Measurements from ENCODE around the gene SPOCD1. TPM values are rescaled to one million over a fixed set of nuclear protein-coding genes. Genes with fewer than 3 reads are reported as not detected.

SPOCD1 gene
- total RNA-seq, 4 donors from 2014 or later = 0.48 to 0.80 TPM; not detected in 2

GRCh38 chr1:31843506-31843905, 27.7 kb upstream of the SPOCD1 start:
- H3K27ac ChIP-seq = no peak overlapping the region
- in situ Hi-C loops (cut with MboI; ENCODE audit: low pct_ligation_motif_present in 1 of 4, low pct_unique_long_range_greater_than_20kb in 1 of 4, low sequenced_read_pairs in 3 of 4) = no loop called here
- peaks cover 0 to 7% (median 0%) of the 10 kb centered on the region in 4 donors for H3K4me1 ChIP-seq
- no peaks in the 10 kb centered on the region for H3K9me3 ChIP-seq
- H3K4me3 ChIP-seq = no peak overlapping the region
- H3K27me3 ChIP-seq = no peaks in the 10 kb centered on the region
- DNase-seq = no peak
- WGBS, 2 donors (ENCODE audit: low coverage in 1 of 2) = 69 to 100% methylated on average over 1 to 2 of the region's 2 CpGs
- intact Hi-C loops (cut with DNase I; ENCODE audit: low total_unique reads) = no loop called here
- no peaks in the 10 kb centered on the region for H3K36me3 ChIP-seq
- TF ChIP-seq, protein P1, sequence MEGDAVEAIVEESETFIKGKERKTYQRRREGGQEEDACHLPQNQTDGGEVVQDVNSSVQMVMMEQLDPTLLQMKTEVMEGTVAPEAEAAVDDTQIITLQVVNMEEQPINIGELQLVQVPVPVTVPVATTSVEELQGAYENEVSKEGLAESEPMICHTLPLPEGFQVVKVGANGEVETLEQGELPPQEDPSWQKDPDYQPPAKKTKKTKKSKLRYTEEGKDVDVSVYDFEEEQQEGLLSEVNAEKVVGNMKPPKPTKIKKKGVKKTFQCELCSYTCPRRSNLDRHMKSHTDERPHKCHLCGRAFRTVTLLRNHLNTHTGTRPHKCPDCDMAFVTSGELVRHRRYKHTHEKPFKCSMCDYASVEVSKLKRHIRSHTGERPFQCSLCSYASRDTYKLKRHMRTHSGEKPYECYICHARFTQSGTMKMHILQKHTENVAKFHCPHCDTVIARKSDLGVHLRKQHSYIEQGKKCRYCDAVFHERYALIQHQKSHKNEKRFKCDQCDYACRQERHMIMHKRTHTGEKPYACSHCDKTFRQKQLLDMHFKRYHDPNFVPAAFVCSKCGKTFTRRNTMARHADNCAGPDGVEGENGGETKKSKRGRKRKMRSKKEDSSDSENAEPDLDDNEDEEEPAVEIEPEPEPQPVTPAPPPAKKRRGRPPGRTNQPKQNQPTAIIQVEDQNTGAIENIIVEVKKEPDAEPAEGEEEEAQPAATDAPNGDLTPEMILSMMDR (IDR thresholded peaks at IDR 0.05) = no peak
- no peak for TF ChIP-seq POLR2AphosphoS5 (IDR thresholded peaks at IDR 0.05)
- no peak for TF ChIP-seq EP300 (IDR thresholded peaks at IDR 0.05; ENCODE audit: low read depth)

DNA sequence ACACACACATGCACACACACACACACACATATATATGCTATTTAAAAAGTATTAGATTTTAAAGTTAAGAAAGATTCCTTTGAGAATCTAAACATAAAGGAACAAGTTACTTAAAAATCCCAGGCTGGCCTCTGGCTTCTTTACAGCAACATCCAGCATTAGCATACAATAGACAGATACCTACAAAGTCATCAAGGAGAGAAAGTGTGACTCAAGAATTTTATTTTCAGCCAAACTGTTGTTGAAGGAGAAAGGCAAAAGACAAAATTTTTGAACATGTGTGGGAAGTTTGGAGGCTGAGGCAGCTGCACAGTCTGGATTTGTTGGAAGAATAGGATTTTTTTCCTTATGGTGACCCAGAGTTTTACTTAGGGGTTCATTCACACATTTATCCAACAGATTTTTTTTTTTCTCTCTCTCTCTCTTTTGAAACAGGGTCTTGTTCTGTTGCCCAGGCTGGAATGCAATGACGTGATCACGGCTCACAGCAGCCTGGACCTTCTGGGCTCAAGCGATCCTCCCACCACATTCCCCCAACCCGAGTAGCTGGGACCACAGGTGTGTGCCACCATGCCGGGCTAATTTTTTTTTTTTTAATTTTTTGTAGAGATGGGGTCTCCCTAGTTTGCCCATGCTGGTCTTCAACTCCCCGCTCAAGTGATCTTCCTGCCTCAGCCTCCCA, 24.0 kb upstream of the SPOCD1 start:
- no peaks in the 10 kb centered on the region for H3K27me3 ChIP-seq
- intact Hi-C loops (cut with DNase I; ENCODE audit: low total_unique reads) = no loop called here
- in situ Hi-C loops (cut with MboI; ENCODE audit: low pct_ligation_motif_present in 1 of 4, low pct_unique_long_range_greater_than_20kb in 1 of 4, low sequenced_read_pairs in 3 of 4) = loop anchor here in 1 of 4 donors (10.0 kb wide), 1 partner anchor 125 kb away; no protein-coding TSS in a partner anchor
- TF ChIP-seq POLR2A (IDR thresholded peaks at IDR 0.05) = no peak
- TF ChIP-seq EP300 (IDR thresholded peaks at IDR 0.05; ENCODE audit: low read depth) = no peak
- TF ChIP-seq, protein P1 (IDR thresholded peaks at IDR 0.05) = no peak
- TF ChIP-seq POLR2AphosphoS5 (IDR thresholded peaks at IDR 0.05) = no peak
- H3K9me3 ChIP-seq = no peaks in the 10 kb centered on the region
- H3K4me1 ChIP-seq = peaks cover 0 to 32% (median 8%) of the 10 kb centered on the region in 4 donors
- H3K36me3 ChIP-seq = no peaks in the 10 kb centered on the region
- no peak overlapping the region for H3K4me3 ChIP-seq
- H3K27ac ChIP-seq = no peak overlapping the region
- DNase-seq = no peak
- WGBS, 2 donors (ENCODE audit: low coverage in 1 of 2) = 89 to 90% methylated on average over 5 to 6 of the region's 6 CpGs

DNA sequence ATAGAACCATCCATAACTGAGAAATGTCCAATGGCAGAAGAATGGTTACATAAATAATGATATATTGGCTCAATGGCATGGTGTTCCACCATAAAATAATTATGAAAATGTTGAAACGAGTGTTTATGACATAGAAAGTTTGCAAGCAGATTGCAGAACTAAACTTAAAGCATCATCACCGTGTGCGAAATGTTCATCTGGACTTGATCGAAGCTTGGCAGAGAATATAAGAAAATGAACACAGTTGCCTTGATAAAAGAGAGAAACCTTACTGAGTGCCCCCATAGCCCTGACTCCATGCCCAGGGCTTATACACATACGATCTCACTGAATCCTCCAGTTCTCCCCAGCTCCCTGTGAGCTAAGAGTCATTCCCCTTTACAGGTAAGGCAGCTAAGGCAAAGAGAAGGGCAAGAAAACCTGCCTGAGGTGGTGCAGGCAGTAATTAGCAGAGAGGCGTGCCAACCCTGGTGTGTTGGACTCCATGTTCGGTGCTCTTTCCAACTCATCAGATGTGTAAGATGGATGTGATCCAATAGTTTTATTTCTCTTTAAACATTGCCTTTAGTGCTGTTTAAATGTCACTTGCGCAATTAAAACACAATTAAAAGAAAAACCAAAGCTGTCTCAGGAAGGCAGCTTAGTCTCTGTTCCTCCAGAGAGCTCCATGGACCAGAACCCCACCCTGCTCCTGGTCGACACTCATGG, 21.8 kb upstream of the SPOCD1 start:
- intact Hi-C loops (cut with DNase I; ENCODE audit: low total_unique reads) = no loop called here
- WGBS, 2 donors (ENCODE audit: low coverage in 1 of 2) = 52 to 54% methylated on average over 8 to 9 of the region's 9 CpGs
- H3K4me1 ChIP-seq = peaks cover 0 to 32% (median 8%) of the 10 kb centered on the region in 4 donors
- DNase-seq = peak; percentile 69
- no peaks in the 10 kb centered on the region for H3K27me3 ChIP-seq
- peak overlapping the region; percentile 57 to 66 (median 61) for H3K27ac ChIP-seq
- in situ Hi-C loops (cut with MboI; ENCODE audit: low pct_ligation_motif_present in 1 of 4, low pct_unique_long_range_greater_than_20kb in 1 of 4, low sequenced_read_pairs in 3 of 4) = loop anchor here in 1 of 4 donors (10.0 kb wide), 1 partner anchor 127 kb away; no protein-coding TSS in a partner anchor
- H3K36me3 ChIP-seq = no peaks in the 10 kb centered on the region
- TF ChIP-seq POLR2AphosphoS5 (IDR thresholded peaks at IDR 0.05) (peak in 1 of 3 donors; percentile 20), EP300 (IDR thresholded peaks at IDR 0.05; ENCODE audit: low read depth) (no peak)
- no peaks in the 10 kb centered on the region for H3K9me3 ChIP-seq
- H3K4me3 ChIP-seq = no peak overlapping the region

- H3K27ac ChIP-seq = peak overlapping the region in 2 of 4 donors; percentile 57 to 62
- no peak overlapping the region for H3K4me3 ChIP-seq
- peaks cover 0 to 32% (median 8%) of the 10 kb centered on the region in 4 donors for H3K4me1 ChIP-seq
- no peaks in the 10 kb centered on the region for H3K36me3 ChIP-seq
- no peak for DNase-seq
- intact Hi-C loops (cut with DNase I; ENCODE audit: low total_unique reads) = no loop called here
- WGBS, 2 donors (ENCODE audit: low coverage in 1 of 2) = 53 to 67% methylated on average over 4 to 5 of the region's 5 CpGs
- in situ Hi-C loops (cut with MboI; ENCODE audit: low pct_ligation_motif_present in 1 of 4, low pct_unique_long_range_greater_than_20kb in 1 of 4, low sequenced_read_pairs in 3 of 4) = loop anchor here in 1 of 4 donors (10.0 kb wide), 1 partner anchor 128 kb away; no protein-coding TSS in a partner anchor
- no peaks in the 10 kb centered on the region for H3K9me3 ChIP-seq
- no peaks in the 10 kb centered on the region for H3K27me3 ChIP-seq
- TF ChIP-seq POLR2AphosphoS5 (IDR thresholded peaks at IDR 0.05) (no peak), POLR2A (IDR thresholded peaks at IDR 0.05) (no peak), EP300 (IDR thresholded peaks at IDR 0.05; ENCODE audit: low read depth) (no peak)
- TF ChIP-seq, protein P1 (IDR thresholded peaks at IDR 0.05) = no peak
Observed at GRCh38 chr1:31836638-31837037, 20.8 kb upstream of the SPOCD1 start.

Data from transverse colon (tissue), 4 donors.